IMR-90 (cell line): ENCODE results near the gene MRPL48. TPM values are rescaled to one million over a fixed set of nuclear protein-coding genes. Genes with fewer than 3 reads are reported as not detected.

Source experiments
- ATAC-seq: fragments of 200-7000 bp; cut with Tn5 transposase; 2 replicates; pipeline ENCODE4 v1.9.1; 2020; ENCODE audit warnings: low read depth, mild to moderate bottlenecking, moderate library complexity
- BruUV-seq: library from RNA; stranded (reverse); fragments of 400-500 nt; replicated peaks from 2 replicates; lab custom pipeline; 2021; lab: Mats Ljungman, UMichigan
- CTCF ChIA-PET: fragments of 300-600 bp; formaldehyde crosslinking; extraction: SDS; loops from one replicate; lab custom pipeline; 2021; ENCODE audit warnings: antibody characterized with exemption; lab: Yijun Ruan, JAX
- POLR2A ChIA-PET: fragments of 300-600 bp; sonication (Branson Sonifier 250); formaldehyde crosslinking; loops from one replicate; lab custom pipeline; 2022; ENCODE audit warnings: antibody characterized with exemption; ENCODE audit not compliant: unreplicated experiment; lab: Charles Lee
- DNase-seq: peaks from one replicate; pipeline ENCODE4 v3.0.0; 2013
- H2AFZ ChIP-seq: replicated peaks from 2 replicates; pipeline ENCODE3; 2013; ENCODE audit warnings: low read length, mild to moderate bottlenecking; ENCODE audit not compliant: poor library complexity
- H2AK5ac ChIP-seq: 2 replicates; pipeline ENCODE4 v1.6.1; 2013; ENCODE audit warnings: low read depth, low read length, inconsistent platforms
- H2AK9ac ChIP-seq: replicated peaks from 2 replicates; pipeline ENCODE3; 2013; ENCODE audit warnings: mild to moderate bottlenecking, low read depth, low read length, moderate library complexity; ENCODE audit not compliant: poor library complexity
- H2BK120ac ChIP-seq: 2 replicates; pipeline ENCODE4 v1.6.1; 2013; ENCODE audit warnings: low read depth, low read length, inconsistent platforms
- H2BK15ac ChIP-seq: 3 replicates; pipeline ENCODE4 v1.6.1; 2013; ENCODE audit warnings: low read depth, low read length, inconsistent platforms
- H2BK20ac ChIP-seq: 2 replicates; pipeline ENCODE4 v1.6.1; 2013; ENCODE audit warnings: low read depth, mild to moderate bottlenecking, inconsistent platforms, low read length, moderate library complexity
- H2BK5ac ChIP-seq: 2 replicates; pipeline ENCODE4 v1.6.1; 2013; ENCODE audit warnings: mild to moderate bottlenecking, low read depth, low read length, inconsistent platforms; ENCODE audit not compliant: poor library complexity, severe bottlenecking
- H3K14ac ChIP-seq: replicated peaks from 2 replicates; pipeline ENCODE4 v1.6.1; 2013; ENCODE audit warnings: low read depth, low read length, inconsistent platforms
- H3K18ac ChIP-seq: 2 replicates; pipeline ENCODE4 v1.6.1; 2013; ENCODE audit warnings: low read depth, low read length, control low read depth
- H3K23ac ChIP-seq: 2 replicates; pipeline ENCODE4 v1.6.1; 2013; ENCODE audit warnings: low read depth, low read length, inconsistent platforms
- H3K27ac ChIP-seq: 2 replicates; pipeline ENCODE4 v1.5.1; 2013; ENCODE audit warnings: mild to moderate bottlenecking, control low read depth, low read length; ENCODE audit not compliant: insufficient read depth
- H3K27me3 ChIP-seq: 2 replicates; pipeline ENCODE4 v1.6.1; 2013; ENCODE audit warnings: low read length; ENCODE audit not compliant: control insufficient read depth, insufficient read depth
- H3K36me3 ChIP-seq: 2 replicates; pipeline ENCODE4 v1.6.1; 2013; ENCODE audit warnings: low read length, mixed read lengths; ENCODE audit not compliant: control insufficient read depth, insufficient read depth
- H3K4ac ChIP-seq: 2 replicates; pipeline ENCODE4 v1.6.1; 2013; ENCODE audit warnings: low read depth, low read length, inconsistent platforms
- H3K4me1 ChIP-seq: 2 replicates; pipeline ENCODE4 v1.6.1; 2013; ENCODE audit warnings: low read length, mixed read lengths; ENCODE audit not compliant: control insufficient read depth, insufficient read depth
- H3K4me2 ChIP-seq: 2 replicates; pipeline ENCODE4 v1.6.1; 2013; ENCODE audit warnings: low read depth, mild to moderate bottlenecking, control low read depth, low read length, moderate library complexity
- H3K4me3 ChIP-seq: 2 replicates; pipeline ENCODE4 v1.5.1; 2013; ENCODE audit warnings: low read depth, mild to moderate bottlenecking, control low read depth, low read length, moderate library complexity; ENCODE audit not compliant: insufficient read depth
- H3K56ac ChIP-seq: 2 replicates; pipeline ENCODE4 v1.6.1; 2013; ENCODE audit warnings: low read length, inconsistent platforms; ENCODE audit not compliant: insufficient read depth; ENCODE audit errors: extremely low read depth
- H3K79me1 ChIP-seq, 2 experiments: 2 replicates each; pipeline ENCODE4 v1.6.1; 2013; ENCODE audit warnings: low read length in 2 of 2, inconsistent platforms in 1 of 2, low read depth in 1 of 2
- H3K9ac ChIP-seq: 2 replicates; pipeline ENCODE4 v1.6.1; 2013; ENCODE audit warnings: low read depth, low read length, control low read depth
- H3K9me1 ChIP-seq: 2 replicates; pipeline ENCODE4 v1.6.1; 2013; ENCODE audit warnings: low read length, inconsistent platforms; ENCODE audit not compliant: insufficient read depth
- H3K9me3 ChIP-seq: 2 replicates; pipeline ENCODE4 v1.6.1; 2013; ENCODE audit warnings: low read length; ENCODE audit not compliant: control insufficient read depth, insufficient read depth
- H4K20me1 ChIP-seq: 2 replicates; pipeline ENCODE4 v1.6.1; 2013; ENCODE audit warnings: low read length, inconsistent platforms; ENCODE audit not compliant: insufficient read depth
- H4K5ac ChIP-seq: 2 replicates; pipeline ENCODE4 v1.6.1; 2013; ENCODE audit warnings: mild to moderate bottlenecking, low read depth, low read length, control low read depth
- H4K8ac ChIP-seq, 2 experiments: 2 replicates each; pipeline ENCODE4 v1.6.1; 2013; ENCODE audit warnings: low read depth in 2 of 2, low read length in 2 of 2, control low read depth in 1 of 2, inconsistent platforms in 1 of 2
- H4K91ac ChIP-seq: 2 replicates; pipeline ENCODE4 v1.6.1; 2013; ENCODE audit warnings: low read depth, low read length, inconsistent platforms; ENCODE audit not compliant: insufficient read depth
- CEBPB ChIP-seq: IDR thresholded peaks from 2 replicates; pipeline ENCODE4 v1.6.1; 2012; ENCODE audit warnings: low read depth, low read length, improper control_type of control experiment
- CHD1 ChIP-seq: IDR thresholded peaks from 2 replicates; pipeline ENCODE4 v1.6.1; 2012; ENCODE audit warnings: low read depth, low read length, improper control_type of control experiment
- FOS ChIP-seq: fragments of 150-350 bp; IDR thresholded peaks from 2 replicates; pipeline ENCODE4 v1.6.1; 2016; ENCODE audit warnings: low read depth, low read length
- MAFK ChIP-seq: IDR thresholded peaks from 2 replicates; pipeline ENCODE4 v1.6.1; 2012; ENCODE audit warnings: low read depth, low read length, improper control_type of control experiment
- MXI1 ChIP-seq: IDR thresholded peaks from 2 replicates; pipeline ENCODE4 v1.6.1; 2012; ENCODE audit warnings: low read depth, mild to moderate bottlenecking, low read length, moderate library complexity, borderline replicate concordance
- RCOR1 ChIP-seq: IDR thresholded peaks from 2 replicates; pipeline ENCODE4 v1.6.1; 2012; ENCODE audit warnings: mild to moderate bottlenecking, low read length, improper control_type of control experiment; ENCODE audit not compliant: insufficient replicate concordance
- RFX5 ChIP-seq: IDR thresholded peaks from 2 replicates; pipeline ENCODE4 v1.8.0; 2012; ENCODE audit warnings: low read depth, mild to moderate bottlenecking, low read length, moderate library complexity
- SMC3 ChIP-seq: fragments of 150-350 bp; IDR thresholded peaks from 2 replicates; pipeline ENCODE4 v1.6.1; 2016; ENCODE audit warnings: low read depth, mild to moderate bottlenecking, antibody characterized with exemption, low read length, moderate library complexity
- WGBS, 2 experiments: methylation state at CpG; one replicate each; pipeline versions ENCODE4 v1.1.5 to v1.1.7; 2013; ENCODE audit warnings: missing lambda C conversion rate in 2 of 2; ENCODE audit not compliant: insufficient read length in 1 of 2; ENCODE audit errors: extremely low coverage in 2 of 2; 5-methylcytosine and 5-hydroxymethylcytosine counted together
- dilution Hi-C: fragments of 300-500 bp; cut with HindIII; formaldehyde crosslinking; loops from one replicate; pipeline ENCODE4 v1.14.3; 2018; ENCODE audit warnings: low sequenced_read_pairs; ENCODE audit not compliant: unreplicated experiment
- in situ Hi-C: fragments of 300-500 bp; cut with MboI; formaldehyde crosslinking; loops from 3 replicates; pipeline ENCODE4 v1.14.3; 2019; ENCODE audit warnings: low sequenced_read_pairs, inconsistent platforms, mixed read lengths
- intact Hi-C: fragments of 100-400 bp; cut with micrococcal nuclease; formaldehyde crosslinking; loops from 2 replicates; pipeline ENCODE4 v1.10.0; 2022
- polyA plus RNA-seq, 3 experiments: library from polyadenylated mRNA; depleted of rRNA; stranded (reverse); fragments of >200 nt; gene quantifications; 2 replicates each; pipeline ENCODE4 v1.2.3, GENCODE V29; 2012; ENCODE audit warnings: low replicate concordance in 1 of 3
- total RNA-seq: library from RNA; depleted of rRNA; stranded (reverse); fragments of >200 nt; gene quantifications from 2 replicates; pipeline ENCODE4 v1.2.3, GENCODE V29; 2012
- TF ChIP-seq, protein P1 (sequence below): fragments of 150-350 bp; IDR thresholded peaks from 2 replicates; pipeline ENCODE4 v1.6.1; 2017; ENCODE audit warnings: mild to moderate bottlenecking, antibody characterized with exemption, low read length, low read depth
- TF ChIP-seq, protein P2 (sequence below): fragments of 150-350 bp; IDR thresholded peaks from 2 replicates; pipeline ENCODE4 v1.6.1; 2016; ENCODE audit warnings: low read depth, mild to moderate bottlenecking, low read length, moderate library complexity, borderline replicate concordance
- TF ChIP-seq, protein P3 (sequence below): conservative IDR thresholded peaks from 2 replicates; pipeline ENCODE4 v1.5.1; 2012; ENCODE audit warnings: mild to moderate bottlenecking, low read depth, low read length, improper control_type of control experiment

The MRPL48 gene
- total and polyA plus RNA-seq, 2 of the 4 experiments (the other 2 are of a cell fraction) = 24.0 to 29.4 TPM

DNA sequence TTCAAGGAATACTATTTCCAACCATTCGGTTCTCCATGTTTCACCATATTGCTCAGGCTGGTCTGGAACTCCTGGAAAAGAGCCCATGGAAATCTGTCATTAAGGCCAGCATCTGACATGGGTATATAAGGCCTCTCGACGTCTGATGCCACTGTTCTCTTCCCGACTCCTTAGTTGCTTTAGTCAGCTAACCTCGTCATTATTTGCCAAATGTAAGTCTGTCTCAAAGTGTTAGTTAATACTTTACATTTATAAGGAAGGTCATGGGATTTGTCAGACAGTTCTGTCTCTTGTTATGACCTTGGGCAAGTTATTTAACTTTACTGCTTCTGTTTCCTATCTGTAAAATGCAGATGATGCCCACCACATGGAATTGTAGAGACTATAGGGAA is 1.6 kb downstream of the MRPL48 start:
- Histone ChIP-seq H3K9me3 (no peaks in the 10 kb centered on the region), H3K36me3 (no peaks in the 10 kb centered on the region), H2BK20ac (no peak overlapping the region), H2AK5ac (no peak overlapping the region), H3K4ac (no peak overlapping the region), H4K91ac (no peak overlapping the region), H4K5ac (no peak overlapping the region), H3K4me2 (no peak overlapping the region), H3K27ac (no peak overlapping the region), H3K23ac (no peak overlapping the region), H3K4me1 (peaks cover 2% of the 10 kb centered on the region; the same call in 1 of the 2 replicates), H2BK15ac (no peak overlapping the region), H3K4me3 (no peak overlapping the region), H4K20me1 (no peaks in the 10 kb centered on the region), H2BK5ac (no peak overlapping the region), H3K18ac (no peak overlapping the region), H3K56ac (no peak overlapping the region), H3K9ac (no peak overlapping the region), H2AFZ (no peak overlapping the region), H3K79me1 (peaks cover 3 to 34% of the 10 kb centered on the region in 2 experiments; a peak in 2 of 4 replicates), H3K9me1 (no peaks in the 10 kb centered on the region), H2AK9ac (no peak overlapping the region), H2BK120ac (no peak overlapping the region), H3K27me3 (no peaks in the 10 kb centered on the region), H3K14ac (no peak overlapping the region), H4K8ac (no peak overlapping the region)
- intact Hi-C loops = loop anchor here (5.0 kb wide), 1 partner anchor 88 kb away; the partner anchor contains the start of genes COA4 and PAAF1
- POLR2A ChIA-PET = no interaction called here
- TF ChIP-seq RCOR1 (no peak), RFX5 (no peak), SMC3 (no peak), CEBPB (no peak), MAFK (no peak), MXI1 (no peak), CHD1 (no peak), FOS (no peak)
- TF ChIP-seq, protein P1, sequence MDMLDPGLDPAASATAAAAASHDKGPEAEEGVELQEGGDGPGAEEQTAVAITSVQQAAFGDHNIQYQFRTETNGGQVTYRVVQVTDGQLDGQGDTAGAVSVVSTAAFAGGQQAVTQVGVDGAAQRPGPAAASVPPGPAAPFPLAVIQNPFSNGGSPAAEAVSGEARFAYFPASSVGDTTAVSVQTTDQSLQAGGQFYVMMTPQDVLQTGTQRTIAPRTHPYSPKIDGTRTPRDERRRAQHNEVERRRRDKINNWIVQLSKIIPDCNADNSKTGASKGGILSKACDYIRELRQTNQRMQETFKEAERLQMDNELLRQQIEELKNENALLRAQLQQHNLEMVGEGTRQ = no peak
- TF ChIP-seq, protein P2, sequence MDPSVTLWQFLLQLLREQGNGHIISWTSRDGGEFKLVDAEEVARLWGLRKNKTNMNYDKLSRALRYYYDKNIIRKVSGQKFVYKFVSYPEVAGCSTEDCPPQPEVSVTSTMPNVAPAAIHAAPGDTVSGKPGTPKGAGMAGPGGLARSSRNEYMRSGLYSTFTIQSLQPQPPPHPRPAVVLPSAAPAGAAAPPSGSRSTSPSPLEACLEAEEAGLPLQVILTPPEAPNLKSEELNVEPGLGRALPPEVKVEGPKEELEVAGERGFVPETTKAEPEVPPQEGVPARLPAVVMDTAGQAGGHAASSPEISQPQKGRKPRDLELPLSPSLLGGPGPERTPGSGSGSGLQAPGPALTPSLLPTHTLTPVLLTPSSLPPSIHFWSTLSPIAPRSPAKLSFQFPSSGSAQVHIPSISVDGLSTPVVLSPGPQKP = no peak
- TF ChIP-seq, protein P3, sequence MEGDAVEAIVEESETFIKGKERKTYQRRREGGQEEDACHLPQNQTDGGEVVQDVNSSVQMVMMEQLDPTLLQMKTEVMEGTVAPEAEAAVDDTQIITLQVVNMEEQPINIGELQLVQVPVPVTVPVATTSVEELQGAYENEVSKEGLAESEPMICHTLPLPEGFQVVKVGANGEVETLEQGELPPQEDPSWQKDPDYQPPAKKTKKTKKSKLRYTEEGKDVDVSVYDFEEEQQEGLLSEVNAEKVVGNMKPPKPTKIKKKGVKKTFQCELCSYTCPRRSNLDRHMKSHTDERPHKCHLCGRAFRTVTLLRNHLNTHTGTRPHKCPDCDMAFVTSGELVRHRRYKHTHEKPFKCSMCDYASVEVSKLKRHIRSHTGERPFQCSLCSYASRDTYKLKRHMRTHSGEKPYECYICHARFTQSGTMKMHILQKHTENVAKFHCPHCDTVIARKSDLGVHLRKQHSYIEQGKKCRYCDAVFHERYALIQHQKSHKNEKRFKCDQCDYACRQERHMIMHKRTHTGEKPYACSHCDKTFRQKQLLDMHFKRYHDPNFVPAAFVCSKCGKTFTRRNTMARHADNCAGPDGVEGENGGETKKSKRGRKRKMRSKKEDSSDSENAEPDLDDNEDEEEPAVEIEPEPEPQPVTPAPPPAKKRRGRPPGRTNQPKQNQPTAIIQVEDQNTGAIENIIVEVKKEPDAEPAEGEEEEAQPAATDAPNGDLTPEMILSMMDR = no peak
- WGBS, 2 experiments = no CpG with 5 or more reads among the region's 5 CpGs
- dilution Hi-C loops = no loop called here
- CTCF ChIA-PET = no interaction called here
- in situ Hi-C loops = no loop called here
- no peak for ATAC-seq
- DNase-seq = no peak
- BruUV-seq = no TSS peak
